ENCODE data around the gene TMEM154.
A peak's percentile ranks its signal among the peaks of the same experiment; 100 is the strongest.

The TMEM154 gene

GRCh38 chr4:152590179-152591031 lies 89.4 kb downstream of the TMEM154 start:
- TF ChIP-seq YY1 (IDR thresholded peaks at IDR 0.05; ENCODE audit: low read depth) = no peak
- TF ChIP-seq EGR1 (IDR thresholded peaks at IDR 0.05) = no peak
- TF ChIP-seq NFIC (IDR thresholded peaks at IDR 0.05) = 0 out of 2 replicates have a peak, but pooled peaks have one; percentile 31

GRCh38 chr4:152588869-152589268 lies 90.9 kb downstream of the TMEM154 start:
- TF ChIP-seq CREB1 (IDR thresholded peaks at IDR 0.05; ENCODE audit: low read depth) (no peak), RAD21 (IDR thresholded peaks at IDR 0.05; ENCODE audit: low read depth) (no peak), FOXM1 (IDR thresholded peaks at IDR 0.05; ENCODE audit: borderline replicate concordance, low read depth) (no peak), REST (IDR thresholded peaks at IDR 0.05; ENCODE audit: low read depth) (no peak), CEBPB (IDR thresholded peaks at IDR 0.05) (peak; percentile 89), TEAD4 (IDR thresholded peaks at IDR 0.05) (no peak)

GRCh38 chr4:152587127-152587526 lies 92.7 kb downstream of the TMEM154 start:
- TF ChIP-seq TAF1 (IDR thresholded peaks at IDR 0.05; ENCODE audit: low read depth) = no peak
- TF ChIP-seq TCF12 (IDR thresholded peaks at IDR 0.05; ENCODE audit: low read depth) = no peak
- TF ChIP-seq NFIC (IDR thresholded peaks at IDR 0.05) = no peak
- no peak for TF ChIP-seq REST (IDR thresholded peaks at IDR 0.05; ENCODE audit: low read depth)
- no peak for TF ChIP-seq CEBPB (IDR thresholded peaks at IDR 0.05)
- no peak for TF ChIP-seq ZBTB7A (IDR thresholded peaks at IDR 0.05; ENCODE audit: low read depth)
- TF ChIP-seq FOXM1 (IDR thresholded peaks at IDR 0.05; ENCODE audit: borderline replicate concordance, low read depth) = no peak
- no peak for TF ChIP-seq MAX (IDR thresholded peaks at IDR 0.05)
- TF ChIP-seq USF1 (IDR thresholded peaks at IDR 0.05) = no peak
- no peak for TF ChIP-seq RAD21 (IDR thresholded peaks at IDR 0.05; ENCODE audit: low read depth)
- no peak for TF ChIP-seq EGR1 (IDR thresholded peaks at IDR 0.05)
- no peak for TF ChIP-seq EP300 (IDR thresholded peaks at IDR 0.05; ENCODE audit: borderline replicate concordance)
- TF ChIP-seq CREB1 (IDR thresholded peaks at IDR 0.05; ENCODE audit: low read depth) = no peak
- TF ChIP-seq YY1 (IDR thresholded peaks at IDR 0.05; ENCODE audit: low read depth) = no peak
- TF ChIP-seq TEAD4 (IDR thresholded peaks at IDR 0.05) = no peak

- TF ChIP-seq CEBPB (IDR thresholded peaks at IDR 0.05) = no peak
- no peak for TF ChIP-seq YY1 (IDR thresholded peaks at IDR 0.05; ENCODE audit: low read depth)
- no peak for TF ChIP-seq CREB1 (IDR thresholded peaks at IDR 0.05; ENCODE audit: low read depth)
- TF ChIP-seq MAX (IDR thresholded peaks at IDR 0.05) = no peak
- TF ChIP-seq USF1 (IDR thresholded peaks at IDR 0.05) = no peak
- no peak for TF ChIP-seq TEAD4 (IDR thresholded peaks at IDR 0.05)
Observed at GRCh38 chr4:152586668-152587067, 93.1 kb downstream of the TMEM154 start.

GRCh38 chr4:152585023-152585441 lies 94.8 kb downstream of the TMEM154 start:
- no peak for TF ChIP-seq REST (IDR thresholded peaks at IDR 0.05; ENCODE audit: low read depth)
- TF ChIP-seq NFIC (IDR thresholded peaks at IDR 0.05) = no peak
- no peak for TF ChIP-seq RAD21 (IDR thresholded peaks at IDR 0.05; ENCODE audit: low read depth)
- no peak for TF ChIP-seq CREB1 (IDR thresholded peaks at IDR 0.05; ENCODE audit: low read depth)
- TF ChIP-seq FOXM1 (IDR thresholded peaks at IDR 0.05; ENCODE audit: borderline replicate concordance, low read depth) = no peak
- TF ChIP-seq TEAD4 (IDR thresholded peaks at IDR 0.05) = no peak
- no peak for TF ChIP-seq USF1 (IDR thresholded peaks at IDR 0.05)
- no peak for TF ChIP-seq YY1 (IDR thresholded peaks at IDR 0.05; ENCODE audit: low read depth)
- no peak for TF ChIP-seq EP300 (IDR thresholded peaks at IDR 0.05; ENCODE audit: borderline replicate concordance)
- TF ChIP-seq MAX (IDR thresholded peaks at IDR 0.05) = no peak
- TF ChIP-seq TAF1 (IDR thresholded peaks at IDR 0.05; ENCODE audit: low read depth) = no peak
- TF ChIP-seq TCF12 (IDR thresholded peaks at IDR 0.05; ENCODE audit: low read depth) = no peak
- no peak for TF ChIP-seq EGR1 (IDR thresholded peaks at IDR 0.05)

Measured in Ishikawa (cell line).